Activated naive CD4-positive, alpha-beta T cell treated with anti-CD3 and anti-CD28 coated beads for 36 hours (primary cell): ENCODE results near the gene TFCP2L1. TPM values are rescaled to one million over a fixed set of nuclear protein-coding genes. Genes with fewer than 3 reads are reported as not detected.
"Not testable (repeated sequence)": the region's sequence is repeated elsewhere in the genome, so short reads cannot be mapped to it uniquely, and the experiment has no call there.

Experiments used
- CTCF ChIA-PET: fragments of 350-600 bp; sonication (Branson Sonifier 250); formaldehyde crosslinking; loops from one replicate; lab custom pipeline; 2021; ENCODE audit warnings: antibody characterized with exemption; lab: Charles Lee
- DNase-seq: peaks from one replicate; pipeline ENCODE4 v3.0.0-alpha.2; 2020
- H3K27ac Mint-ChIP-seq: one replicate; pipeline ENCODE4 v1.8.0; 2021; ENCODE audit warnings: mild to moderate bottlenecking, mixed read lengths
- H3K27me3 Mint-ChIP-seq: one replicate; pipeline ENCODE4 v1.8.0; 2021; ENCODE audit warnings: low read depth, mixed read lengths
- H3K36me3 Mint-ChIP-seq: one replicate; pipeline ENCODE4 v1.8.0; 2021; ENCODE audit warnings: low read depth, mixed read lengths
- H3K4me1 Mint-ChIP-seq: one replicate; pipeline ENCODE4 v1.8.0; 2021; ENCODE audit warnings: low read depth, mixed read lengths
- H3K4me3 Mint-ChIP-seq: one replicate; pipeline ENCODE4 v1.8.0; 2021; ENCODE audit warnings: mild to moderate bottlenecking, moderate library complexity, mixed read lengths
- H3K9me3 Mint-ChIP-seq: one replicate; pipeline ENCODE4 v1.8.0; 2021; ENCODE audit warnings: mixed read lengths
- intact Hi-C: fragments of 100-400 bp; cut with micrococcal nuclease; formaldehyde crosslinking; loops from one replicate; pipeline ENCODE4 v1.15.1; 2023
- total RNA-seq, 2 experiments: library from RNA; stranded (reverse); gene quantifications; one replicate each; pipeline ENCODE4 v1.2.3, GENCODE V29; 2021

The TFCP2L1 gene
- total RNA-seq, 2 experiments from 2014 or later = 0.12 TPM; not detected in 1

- no peak for DNase-seq
- Mint-ChIP-seq H3K4me3 (no peak overlapping the region), H3K27ac (no peak overlapping the region), H3K9me3 (peaks cover 3% of the 10 kb centered on the region), H3K36me3 (no peaks in the 10 kb centered on the region), H3K4me1 (no peaks in the 10 kb centered on the region), H3K27me3 (peaks cover 24% of the 10 kb centered on the region)
- intact Hi-C loops = no loop called here
- CTCF ChIA-PET = no interaction called here
Measured at GRCh38 chr2:121309801-121310200, 24.8 kb upstream of the TFCP2L1 start.

GRCh38 chr2:121309323-121309722 is 24.3 kb upstream of the TFCP2L1 start:
- Mint-ChIP-seq H3K36me3 (no peaks in the 10 kb centered on the region), H3K27ac (no peak overlapping the region), H3K9me3 (peaks cover 3% of the 10 kb centered on the region), H3K4me1 (no peaks in the 10 kb centered on the region), H3K27me3 (peaks cover 29% of the 10 kb centered on the region), H3K4me3 (no peak overlapping the region)
- intact Hi-C loops = no loop called here
- DNase-seq = no peak
- CTCF ChIA-PET = no interaction called here

GRCh38 chr2:121307048-121307447 is 22.0 kb upstream of the TFCP2L1 start:
- Mint-ChIP-seq H3K4me1 (no peaks in the 10 kb centered on the region), H3K27me3 (peaks cover 33% of the 10 kb centered on the region), H3K4me3 (no peak overlapping the region), H3K9me3 (peaks cover 3% of the 10 kb centered on the region), H3K27ac (no peak overlapping the region), H3K36me3 (no peaks in the 10 kb centered on the region)
- CTCF ChIA-PET = interaction anchor here (0.7 kb wide), 1 partner anchor 124 kb away, joined by 3 read pairs; no protein-coding TSS in a partner anchor
- no peak for DNase-seq
- intact Hi-C loops = no loop called here

GRCh38 chr2:121304941-121305340 is 19.9 kb upstream of the TFCP2L1 start:
- DNase-seq = no peak
- Mint-ChIP-seq H3K4me1 (no peaks in the 10 kb centered on the region), H3K27ac (no peak overlapping the region), H3K36me3 (no peaks in the 10 kb centered on the region), H3K4me3 (no peak overlapping the region), H3K9me3 (peaks cover 3% of the 10 kb centered on the region), H3K27me3 (peaks cover 41% of the 10 kb centered on the region)
- intact Hi-C loops = no loop called here
- CTCF ChIA-PET = no interaction called here

GRCh38 chr2:121303531-121304263 is 18.7 kb upstream of the TFCP2L1 start:
- no peak for DNase-seq
- Mint-ChIP-seq H3K27me3 (peaks cover 37% of the 10 kb centered on the region), H3K4me3 (no peak overlapping the region), H3K36me3 (no peaks in the 10 kb centered on the region), H3K27ac (no peak overlapping the region), H3K9me3 (peaks cover 3% of the 10 kb centered on the region), H3K4me1 (no peaks in the 10 kb centered on the region)
- CTCF ChIA-PET = no interaction called here
- intact Hi-C loops = no loop called here

GRCh38 chr2:121301190-121301589 is 16.2 kb upstream of the TFCP2L1 start:
- CTCF ChIA-PET, H3K4me1 Mint-ChIP-seq, intact Hi-C loops, H3K9me3 Mint-ChIP-seq, H3K27ac Mint-ChIP-seq, H3K36me3 Mint-ChIP-seq, H3K4me3 Mint-ChIP-seq, DNase-seq: not testable (repeated sequence)
- H3K27me3 Mint-ChIP-seq = peaks cover 21% of the 10 kb centered on the region

- no peak for DNase-seq
- Mint-ChIP-seq H3K27ac (no peak overlapping the region), H3K4me1 (no peaks in the 10 kb centered on the region), H3K36me3 (no peaks in the 10 kb centered on the region), H3K9me3 (no peaks in the 10 kb centered on the region), H3K27me3 (peaks cover 12% of the 10 kb centered on the region), H3K4me3 (no peak overlapping the region)
- CTCF ChIA-PET = interaction anchor here (1.2 kb wide), 1 partner anchor 30 kb away, joined by 3 read pairs; no protein-coding TSS in a partner anchor
- intact Hi-C loops = no loop called here
Measured at GRCh38 chr2:121298476-121298875, 13.5 kb upstream of the TFCP2L1 start.

GRCh38 chr2:121297866-121298265 is 12.9 kb upstream of the TFCP2L1 start:
- H3K36me3 Mint-ChIP-seq, H3K9me3 Mint-ChIP-seq, H3K27ac Mint-ChIP-seq, intact Hi-C loops, H3K4me1 Mint-ChIP-seq, DNase-seq, H3K4me3 Mint-ChIP-seq: not testable (repeated sequence)
- peaks cover 12% of the 10 kb centered on the region for H3K27me3 Mint-ChIP-seq
- CTCF ChIA-PET = interaction anchor here (1.2 kb wide), 1 partner anchor 30 kb away, joined by 3 read pairs; no protein-coding TSS in a partner anchor

GRCh38 chr2:121297217-121297830 is 12.3 kb upstream of the TFCP2L1 start:
- no peaks in the 10 kb centered on the region for H3K9me3 Mint-ChIP-seq
- intact Hi-C loops = no loop called here
- H3K4me3 Mint-ChIP-seq = no peak overlapping the region
- H3K36me3 Mint-ChIP-seq = no peaks in the 10 kb centered on the region
- no peak overlapping the region for H3K27ac Mint-ChIP-seq
- CTCF ChIA-PET = interaction anchor here (1.2 kb wide), 1 partner anchor 31 kb away, joined by 3 read pairs; no protein-coding TSS in a partner anchor
- peaks cover 9% of the 10 kb centered on the region for H3K27me3 Mint-ChIP-seq
- H3K4me1 Mint-ChIP-seq = no peaks in the 10 kb centered on the region
- no peak for DNase-seq

GRCh38 chr2:121295911-121296650 is 11.1 kb upstream of the TFCP2L1 start:
- H3K36me3 Mint-ChIP-seq = no peaks in the 10 kb centered on the region
- H3K9me3 Mint-ChIP-seq = no peaks in the 10 kb centered on the region
- CTCF ChIA-PET = interaction anchor here (0.6 to 0.7 kb wide), 3 partner anchors 126 to 1004 kb away, joined by 3 to 4 read pairs (median 3); no protein-coding TSS in a partner anchor
- no peak overlapping the region for H3K27ac Mint-ChIP-seq
- H3K4me3 Mint-ChIP-seq = no peak overlapping the region
- no peak for DNase-seq
- H3K27me3 Mint-ChIP-seq = peaks cover 7% of the 10 kb centered on the region
- intact Hi-C loops = no loop called here
- no peaks in the 10 kb centered on the region for H3K4me1 Mint-ChIP-seq

GRCh38 chr2:121294881-121295840 is 10.2 kb upstream of the TFCP2L1 start:
- Mint-ChIP-seq H3K4me3 (no peak overlapping the region), H3K9me3 (no peaks in the 10 kb centered on the region), H3K27ac (no peak overlapping the region), H3K4me1 (no peaks in the 10 kb centered on the region), H3K27me3 (no peaks in the 10 kb centered on the region), H3K36me3 (no peaks in the 10 kb centered on the region)
- intact Hi-C loops = no loop called here
- CTCF ChIA-PET = interaction anchor here (0.6 kb wide), 2 partner anchors 125 to 496 kb away, joined by 3 to 4 read pairs; no protein-coding TSS in a partner anchor
- DNase-seq = no peak
